GM21515 (cell line): ENCODE results near the gene TCAP.

Source experiments
- ATAC-seq: cut with Tn5 transposase; IDR thresholded peaks from one replicate; pipeline ENCODE4 v1.9.1; 2021; ENCODE audit not compliant: unreplicated experiment

TCAP gene

DNA sequence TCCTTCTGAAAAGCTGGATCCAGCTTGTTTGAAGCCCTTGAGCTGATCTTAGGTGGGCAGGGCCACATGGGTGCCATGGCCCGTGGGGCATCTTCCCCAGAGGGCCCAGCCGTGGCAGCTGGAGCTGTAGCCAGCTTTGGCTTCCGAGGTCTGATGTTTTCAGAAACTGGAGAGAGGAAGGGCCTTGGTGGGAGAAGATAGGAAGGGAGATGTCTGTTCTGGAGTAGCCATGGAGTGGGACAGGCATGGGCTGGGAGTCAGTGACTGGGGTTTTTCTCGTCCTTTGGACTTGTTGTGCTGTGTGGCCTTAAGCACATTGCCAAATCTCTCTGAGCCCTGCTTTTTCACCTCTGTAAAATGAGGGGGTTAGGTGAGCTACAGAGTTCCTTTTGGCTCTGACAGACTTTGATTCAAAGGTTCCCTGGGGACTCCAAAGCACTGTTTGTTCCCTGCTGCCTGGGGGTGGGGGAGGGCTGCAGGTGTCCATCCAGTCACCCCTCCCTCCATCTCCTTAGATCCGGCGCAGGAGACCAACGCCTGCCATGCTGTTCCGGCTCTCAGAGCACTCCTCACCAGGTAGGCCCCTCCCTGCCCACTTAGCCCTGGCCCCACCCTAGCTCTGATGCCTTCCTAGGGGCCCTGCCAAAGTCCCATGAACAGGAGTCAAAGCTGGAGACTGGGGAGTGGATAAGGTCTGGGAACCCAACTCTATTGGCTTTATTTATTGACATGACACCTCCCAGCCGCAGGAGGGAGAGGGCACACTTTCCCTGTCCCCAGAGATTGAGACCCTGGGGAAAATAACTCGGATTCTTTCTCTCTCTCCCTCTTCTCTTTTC, 36.3 kb upstream of the TCAP start:
- ATAC-seq, result no peak

DNA sequence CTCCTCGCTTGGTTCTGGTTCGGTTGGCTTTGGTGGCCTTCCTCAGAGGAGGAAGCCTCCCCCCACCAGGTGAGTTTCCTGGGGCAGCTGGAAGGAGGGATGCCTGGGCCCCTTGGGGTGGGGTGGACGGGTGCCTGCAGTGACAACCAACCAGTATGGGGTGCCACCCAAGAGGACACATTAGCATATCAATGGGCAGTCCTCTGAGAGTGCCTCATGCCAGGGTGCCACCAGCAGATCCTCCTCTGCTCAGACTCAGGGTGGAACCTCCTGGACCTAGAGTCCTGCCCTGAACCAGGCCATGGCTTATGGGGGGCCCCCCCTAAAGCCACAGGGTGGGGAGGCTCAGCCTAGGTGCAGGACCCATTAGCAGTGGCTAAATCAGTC, 35.7 kb upstream of the TCAP start:
- ATAC-seq, result no peak

DNA sequence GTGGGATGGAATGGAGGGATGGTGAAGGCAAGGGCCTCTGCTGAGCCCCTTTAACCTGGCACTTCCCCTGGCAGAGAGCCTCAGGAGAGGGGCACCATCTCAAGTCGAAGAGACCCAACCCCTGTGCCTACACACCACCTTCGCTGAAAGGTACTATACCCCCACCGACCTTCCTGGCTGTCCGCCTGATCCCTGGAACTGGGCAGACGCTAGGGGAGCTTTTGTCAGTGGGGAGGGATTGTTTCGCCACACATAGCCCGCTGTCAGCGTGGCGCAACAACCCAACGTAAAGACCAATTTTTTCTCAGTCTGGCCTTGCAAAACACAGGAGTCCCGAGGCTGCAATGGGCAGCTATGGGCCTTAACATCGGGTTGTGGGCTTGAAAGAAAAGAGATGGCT, 35.3 kb upstream of the TCAP start:
- ATAC-seq, result no peak

DNA sequence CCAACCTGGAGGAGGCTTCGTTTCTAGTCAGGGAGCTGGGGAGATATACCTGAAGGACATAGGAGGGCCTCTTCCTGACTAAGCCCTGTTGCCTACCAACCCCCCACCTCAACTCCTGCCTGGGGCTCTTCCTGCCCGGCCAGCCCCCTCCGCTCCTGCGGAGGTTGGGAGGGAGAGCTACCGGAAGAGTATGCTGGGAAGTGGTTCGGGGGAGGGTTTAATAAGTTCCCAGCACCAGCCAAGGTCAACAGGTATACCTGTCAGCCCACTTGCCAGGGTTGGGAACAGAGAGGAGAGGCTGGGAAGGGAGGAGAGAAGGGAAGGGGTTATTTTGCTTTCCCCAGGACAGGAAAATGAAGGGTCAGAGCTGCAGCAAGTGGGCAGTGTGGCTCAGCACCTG, 33.7 kb upstream of the TCAP start:
- ATAC-seq, result no peak

DNA sequence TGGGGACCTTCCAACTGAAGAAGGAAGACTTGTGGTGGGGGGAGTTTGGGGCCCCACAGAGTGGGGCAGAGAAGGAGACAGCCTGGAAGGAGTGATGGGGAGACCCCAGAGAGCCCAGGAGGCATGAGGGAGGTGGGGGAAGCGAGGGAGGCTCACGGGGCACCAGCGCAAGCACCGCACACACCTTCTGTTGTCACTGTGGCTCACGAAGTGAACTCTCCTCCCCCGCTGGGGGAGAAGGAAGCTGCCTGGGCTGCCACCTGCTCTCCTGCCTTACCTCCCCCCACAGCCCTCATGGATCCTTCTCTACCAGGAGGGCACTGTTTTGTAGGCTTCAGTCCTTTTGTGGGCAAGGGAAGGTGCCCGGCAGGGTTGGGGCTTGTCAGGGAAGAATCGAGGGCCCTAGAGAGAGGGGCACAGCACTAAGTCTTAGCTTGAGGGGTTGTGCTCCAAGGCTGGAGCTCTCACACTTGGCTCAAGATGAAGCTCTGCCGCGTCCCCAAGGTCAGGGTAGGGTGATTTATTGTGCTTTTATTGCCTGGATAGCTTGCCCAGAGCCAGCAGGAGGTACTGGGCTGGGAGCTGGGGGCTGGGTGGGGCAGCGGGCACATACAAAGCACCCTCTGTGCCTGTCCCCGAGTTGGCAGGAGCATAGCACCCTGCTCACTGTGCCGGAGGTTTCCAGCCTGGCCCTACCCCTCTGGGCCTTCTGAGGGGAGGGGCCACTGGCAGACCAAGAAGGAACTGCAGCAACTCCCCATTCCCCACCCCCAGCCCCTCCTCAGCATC, 32.8 kb upstream of the TCAP start:
- no peak for ATAC-seq

DNA sequence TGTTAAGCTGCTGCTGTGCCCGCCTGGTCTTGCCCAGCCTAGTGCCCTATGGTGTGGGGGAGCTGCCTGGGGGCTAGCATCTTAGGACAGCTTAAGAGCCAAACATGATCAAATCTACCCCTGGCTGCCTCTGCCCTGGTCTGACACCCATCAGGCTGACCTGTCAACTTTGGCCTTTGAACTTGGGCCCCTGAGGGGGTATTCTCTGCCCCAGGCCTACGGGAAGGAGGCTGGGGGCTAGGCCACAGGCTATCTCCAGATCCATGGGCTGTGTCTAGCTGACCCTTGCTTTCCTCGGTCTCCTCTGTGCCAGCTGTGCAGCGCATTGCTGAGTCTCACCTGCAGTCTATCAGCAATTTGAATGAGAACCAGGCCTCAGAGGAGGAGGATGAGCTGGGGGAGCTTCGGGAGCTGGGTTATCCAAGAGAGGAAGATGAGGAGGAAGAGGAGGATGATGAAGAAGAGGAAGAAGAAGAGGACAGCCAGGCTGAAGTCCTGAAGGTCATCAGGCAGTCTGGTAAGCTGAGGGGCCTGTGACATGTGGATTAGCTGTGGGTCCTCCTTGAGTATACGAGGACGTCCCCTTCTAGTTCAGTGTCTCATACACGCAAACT, 31.5 kb upstream of the TCAP start:
- no peak for ATAC-seq

DNA sequence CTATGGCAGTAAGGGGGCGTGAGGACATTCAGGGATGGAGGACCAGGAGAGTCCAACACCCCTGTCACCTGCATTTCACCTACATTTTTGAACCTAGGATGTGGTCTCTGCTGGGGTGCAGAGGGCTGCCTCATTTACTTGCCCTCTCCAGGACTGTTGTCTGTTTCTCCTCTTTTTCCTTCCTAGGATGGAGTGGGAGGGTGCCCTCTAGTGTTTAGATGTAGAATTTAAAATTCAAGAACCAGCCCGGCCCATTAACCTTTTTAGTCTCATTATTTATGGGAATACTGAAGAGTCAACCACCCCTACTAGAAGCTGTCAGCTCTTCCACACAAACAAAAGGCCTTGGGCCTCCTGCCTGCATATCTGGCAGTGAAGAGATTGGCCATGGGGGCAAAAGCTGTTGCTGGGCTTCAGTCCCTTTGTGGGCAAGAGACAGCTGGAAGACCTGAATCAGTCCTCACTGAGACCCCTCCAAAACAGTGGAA, 30.7 kb upstream of the TCAP start:
- no peak for ATAC-seq

DNA sequence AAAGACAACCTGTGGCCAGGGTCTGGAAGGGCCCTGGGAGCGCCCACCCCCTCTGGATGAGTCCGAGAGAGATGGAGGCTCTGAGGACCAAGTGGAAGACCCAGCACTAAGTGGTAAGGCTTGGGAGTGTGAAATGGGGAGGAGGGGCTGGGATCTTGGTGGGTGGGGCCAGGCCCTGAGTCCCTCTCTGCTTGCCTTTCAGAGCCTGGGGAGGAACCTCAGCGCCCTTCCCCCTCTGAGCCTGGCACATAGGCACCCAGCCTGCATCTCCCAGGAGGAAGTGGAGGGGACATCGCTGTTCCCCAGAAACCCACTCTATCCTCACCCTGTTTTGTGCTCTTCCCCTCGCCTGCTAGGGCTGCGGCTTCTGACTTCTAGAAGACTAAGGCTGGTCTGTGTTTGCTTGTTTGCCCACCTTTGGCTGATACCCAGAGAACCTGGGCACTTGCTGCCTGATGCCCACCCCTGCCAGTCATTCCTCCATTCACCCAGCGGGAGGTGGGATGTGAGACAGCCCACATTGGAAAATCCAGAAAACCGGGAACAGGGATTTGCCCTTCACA, 29.5 kb upstream of the TCAP start:
- ATAC-seq, result no peak

DNA sequence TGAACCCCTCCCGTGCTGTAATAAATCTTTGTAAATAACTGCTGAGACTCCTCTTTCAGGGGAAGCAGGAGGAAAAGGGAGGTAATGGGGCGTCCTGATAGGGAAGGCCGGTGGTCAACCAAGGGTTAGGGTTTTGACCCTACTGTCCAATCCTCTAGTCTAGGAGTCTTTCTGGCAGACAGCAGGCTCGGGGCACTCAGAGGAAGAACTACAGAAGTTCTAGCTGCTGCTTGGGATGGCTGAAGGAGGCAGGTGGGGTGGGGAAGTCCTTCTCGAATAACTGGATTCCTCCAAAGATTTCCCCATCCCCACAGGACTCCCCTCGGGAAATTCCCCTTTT, 28.6 kb upstream of the TCAP start:
- no peak for ATAC-seq

DNA sequence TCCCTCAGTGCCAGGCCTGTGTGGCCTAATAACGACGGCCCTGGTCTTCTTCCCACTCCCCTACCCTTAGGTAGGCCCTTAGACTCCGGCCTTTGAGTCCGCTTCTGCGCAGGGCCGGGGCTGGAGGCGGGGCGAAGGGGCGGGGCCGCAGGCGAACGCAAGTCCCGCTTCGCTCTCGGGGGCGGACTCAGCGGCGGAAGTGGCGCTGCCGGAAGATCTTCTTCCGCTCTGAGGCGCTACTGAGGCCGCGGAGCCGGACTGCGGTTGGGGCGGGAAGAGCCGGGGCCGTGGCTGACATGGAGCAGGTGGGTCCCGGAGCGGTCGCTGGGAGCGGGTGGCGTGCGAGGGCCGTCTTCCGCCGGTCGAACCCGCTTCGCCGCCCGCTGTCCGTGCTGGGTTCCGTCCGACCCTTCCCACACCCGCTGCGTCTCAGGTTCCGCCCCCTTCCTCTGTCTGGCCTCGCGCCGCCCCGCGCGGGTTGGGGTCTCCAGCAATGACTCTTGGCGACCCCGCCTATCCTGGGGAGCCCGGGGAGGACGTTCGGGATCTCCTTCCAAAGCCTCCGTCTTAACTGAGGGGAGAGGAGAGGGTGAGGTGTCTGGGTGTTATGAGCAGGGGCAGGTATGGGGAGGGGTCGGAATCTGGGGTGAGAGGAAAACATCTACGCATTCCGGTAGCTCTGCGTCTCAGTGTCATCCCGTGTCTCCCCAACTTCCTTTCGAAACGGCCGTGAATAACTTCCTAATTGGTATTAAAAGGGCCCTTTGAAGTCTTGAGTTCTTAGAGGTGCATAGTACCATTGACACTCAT, 28.0 kb upstream of the TCAP start, which contains the start of gene STARD3:
Gene STARD3 (plus strand): TSS at position 218 of the 810 bp plus-strand sequence. CDS start 16,388 bp downstream, outside the sequence.
- peak; percentile 71 for ATAC-seq

DNA sequence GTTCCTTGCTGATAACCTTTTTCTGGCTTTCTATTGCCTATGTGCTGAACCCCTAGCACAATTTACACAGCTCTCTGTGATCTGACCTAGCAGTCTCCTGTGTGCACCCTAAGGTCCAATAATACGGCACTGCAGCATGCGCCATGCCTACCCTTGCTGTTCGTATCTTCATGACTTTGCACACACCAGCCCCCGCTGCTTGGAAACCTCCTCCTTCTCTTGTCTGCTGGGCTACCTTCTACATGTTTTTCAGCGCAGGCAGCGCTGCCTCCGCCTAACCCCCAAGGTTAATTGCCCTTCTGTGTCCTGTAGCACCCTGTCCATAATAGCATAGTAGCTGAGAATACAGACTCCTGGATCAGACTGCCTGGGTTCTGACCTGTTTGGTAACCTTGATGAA, 26.8 kb upstream of the TCAP start:
- ATAC-seq, result no peak

DNA sequence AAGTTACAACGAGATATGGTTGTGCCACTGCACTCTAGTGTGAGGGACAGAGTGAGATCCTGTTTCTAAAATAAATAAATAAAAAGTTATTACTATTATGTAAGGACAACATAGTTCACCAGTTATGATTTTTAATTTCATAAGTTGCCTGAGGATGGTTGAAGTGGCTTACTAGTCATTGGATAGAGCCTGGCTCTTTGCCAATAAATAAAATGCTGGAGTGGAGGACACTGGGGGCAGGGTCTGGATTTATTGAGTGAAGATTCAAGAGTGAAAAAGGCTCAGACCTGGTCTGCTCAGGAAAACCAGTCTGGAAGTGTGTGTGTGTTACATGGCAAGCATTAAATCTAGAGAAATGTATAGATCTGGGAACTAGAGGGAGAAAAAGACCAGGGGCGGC, 26.1 kb upstream of the TCAP start:
- no peak for ATAC-seq

DNA sequence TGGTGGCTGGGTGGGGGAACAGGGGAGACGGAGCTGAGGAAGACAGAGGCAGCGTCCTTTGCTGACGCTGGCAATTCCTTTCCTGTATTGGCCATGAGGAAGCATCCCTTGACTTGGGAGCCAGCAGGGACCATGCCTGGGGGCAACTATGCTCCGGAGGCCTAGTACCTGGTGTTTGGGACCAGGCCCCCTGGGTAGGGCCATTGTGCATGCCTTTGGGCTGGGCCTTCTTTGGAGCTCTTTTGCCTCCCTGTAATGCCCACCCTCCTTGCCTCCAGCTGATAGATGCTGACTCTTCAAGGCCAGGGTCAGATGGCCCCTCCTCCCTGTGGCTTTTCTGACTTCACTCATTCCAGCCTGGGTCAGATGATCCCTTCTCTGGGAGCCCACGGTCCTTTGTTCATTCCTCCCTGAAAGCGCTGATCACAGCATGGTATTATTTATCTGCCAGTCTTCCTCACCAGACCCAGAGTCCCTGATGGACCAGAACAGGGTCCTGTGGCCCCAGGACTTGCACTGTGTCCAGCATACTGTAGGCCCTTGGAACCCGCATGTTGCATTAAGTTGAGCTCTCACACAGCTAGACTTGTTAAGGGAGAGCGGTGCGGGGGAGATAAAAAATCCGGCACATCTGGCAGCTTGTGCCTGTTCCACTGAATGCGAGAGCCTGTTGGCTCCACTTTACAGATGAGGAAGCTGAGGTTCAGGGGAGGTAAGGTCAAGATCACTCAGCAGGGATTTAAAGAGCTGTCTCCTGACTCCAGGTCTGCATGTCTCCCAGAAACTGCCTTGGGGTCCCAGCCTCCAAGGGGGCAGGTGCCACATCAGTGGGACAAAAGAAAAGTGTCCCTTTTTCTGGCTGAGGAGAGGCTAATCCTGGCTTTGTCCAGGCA, 25.3 kb upstream of the TCAP start:
- ATAC-seq, result no peak

DNA sequence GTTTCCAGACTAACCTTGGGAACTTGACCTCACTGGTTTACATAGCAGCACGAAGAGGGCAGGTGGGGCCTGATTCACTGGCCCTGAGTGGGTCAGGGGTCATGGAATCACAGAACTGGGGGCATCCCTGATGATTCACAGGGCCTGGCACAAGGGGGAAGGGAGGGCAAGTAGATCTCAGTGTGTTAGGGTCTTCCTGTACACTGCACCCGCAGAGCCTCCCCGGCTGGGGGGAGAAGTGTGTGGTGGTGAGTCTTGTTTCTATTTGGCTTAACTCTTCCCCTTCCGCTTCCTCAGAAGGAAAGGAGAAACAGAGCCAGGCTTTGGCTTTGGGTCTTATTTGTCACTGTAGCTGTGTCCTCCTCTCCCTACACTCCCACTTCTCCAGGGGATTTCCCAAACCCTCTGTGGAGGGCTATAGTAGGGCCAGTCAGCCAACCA, 24.5 kb upstream of the TCAP start:
- no peak for ATAC-seq

DNA sequence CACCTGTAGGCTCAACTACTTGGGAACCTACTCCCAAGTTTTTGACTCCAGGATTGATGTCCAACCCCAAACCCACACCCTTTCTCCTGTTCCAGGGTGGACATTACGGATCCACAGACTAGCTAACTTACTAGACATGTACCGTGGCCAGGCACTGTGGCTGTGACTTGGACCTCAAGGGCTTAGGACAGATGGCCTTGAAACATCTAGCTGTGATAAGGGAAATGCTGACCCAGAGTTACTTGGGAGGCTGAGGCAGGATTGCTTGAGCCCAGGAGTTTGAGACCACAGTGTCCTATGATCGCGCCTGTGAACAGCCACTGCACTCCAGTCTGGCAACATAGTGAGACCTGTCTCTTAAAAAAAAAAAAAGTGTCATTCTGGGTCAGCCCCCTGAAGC, 24.1 kb upstream of the TCAP start:
- ATAC-seq, result no peak

DNA sequence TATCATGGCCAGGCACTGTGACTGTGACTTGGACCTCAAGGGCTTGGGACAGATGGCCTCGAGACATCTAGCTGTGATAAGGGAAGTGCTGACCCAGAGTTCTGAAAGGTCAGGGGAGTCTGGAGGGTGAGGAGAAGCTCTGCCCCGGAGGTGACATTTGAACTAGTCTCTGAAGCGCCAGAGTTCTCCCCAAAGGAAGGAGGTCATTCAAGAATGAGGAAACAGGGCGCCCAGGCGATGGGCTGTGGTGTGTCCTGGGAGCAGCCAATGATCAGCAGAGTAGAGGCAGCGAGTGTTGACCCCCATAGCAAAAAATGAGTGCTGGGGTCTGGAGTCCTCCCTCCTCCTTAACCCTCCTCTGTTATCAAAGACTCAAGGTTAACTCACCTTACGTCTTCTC, 23.3 kb upstream of the TCAP start:
- no peak for ATAC-seq

DNA sequence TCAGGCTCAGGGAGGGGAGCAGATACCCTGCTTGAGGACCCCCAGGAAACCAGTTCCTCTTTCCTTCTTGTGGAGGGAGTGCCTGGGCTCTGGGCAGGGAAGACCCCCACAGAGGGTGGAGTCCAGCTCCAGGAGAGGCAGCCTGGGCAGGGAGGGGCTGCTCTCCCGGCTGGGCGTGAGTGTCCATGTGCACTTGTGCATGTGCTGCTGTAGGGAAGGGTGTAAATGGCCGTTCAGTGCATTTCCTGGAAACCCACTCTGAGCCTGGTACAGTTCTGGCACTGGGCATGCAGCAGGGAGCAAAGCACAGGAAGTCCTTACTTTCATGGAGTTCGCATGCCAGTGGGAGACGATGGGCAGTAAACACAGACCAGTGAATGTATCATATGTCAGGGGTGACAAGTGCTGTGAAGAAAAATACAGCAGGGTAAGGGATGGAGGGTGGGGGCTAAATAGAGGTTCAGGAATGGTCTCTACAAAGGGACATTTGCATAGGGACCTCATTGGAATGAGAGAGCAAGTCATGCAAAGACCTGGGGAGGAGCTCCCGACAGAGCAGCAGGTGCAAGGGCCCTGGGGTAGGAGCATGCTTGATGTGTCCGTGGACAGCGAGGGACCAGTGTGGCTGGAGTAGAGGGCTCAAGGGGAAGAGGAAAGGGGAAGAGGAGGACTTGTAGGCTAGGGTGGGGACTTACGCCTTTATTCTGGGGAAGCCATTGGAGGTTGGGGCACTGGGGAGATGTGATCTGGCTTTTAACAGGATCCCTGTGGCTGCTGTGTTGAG, 22.7 kb upstream of the TCAP start:
- no peak for ATAC-seq

DNA sequence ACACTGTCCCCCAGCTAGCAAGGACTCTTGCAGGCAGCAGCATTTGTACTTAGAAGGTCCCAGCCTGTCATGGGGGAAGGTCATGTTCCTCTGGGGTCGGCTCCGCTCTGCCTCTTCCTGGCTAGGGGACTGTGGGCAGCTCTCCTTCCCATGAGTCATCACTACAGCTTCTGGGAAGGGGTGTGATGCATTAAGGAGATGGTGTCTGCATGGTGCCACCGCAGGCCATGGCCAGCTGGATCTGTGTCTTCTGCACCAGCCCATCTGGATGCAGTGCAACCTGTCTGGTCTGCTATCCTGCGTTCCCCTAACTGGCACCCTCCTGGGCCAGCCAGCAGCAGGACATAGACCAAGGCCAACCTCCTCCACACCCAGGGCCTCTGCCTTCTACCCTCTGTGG, 21.9 kb upstream of the TCAP start:
- no peak for ATAC-seq

DNA sequence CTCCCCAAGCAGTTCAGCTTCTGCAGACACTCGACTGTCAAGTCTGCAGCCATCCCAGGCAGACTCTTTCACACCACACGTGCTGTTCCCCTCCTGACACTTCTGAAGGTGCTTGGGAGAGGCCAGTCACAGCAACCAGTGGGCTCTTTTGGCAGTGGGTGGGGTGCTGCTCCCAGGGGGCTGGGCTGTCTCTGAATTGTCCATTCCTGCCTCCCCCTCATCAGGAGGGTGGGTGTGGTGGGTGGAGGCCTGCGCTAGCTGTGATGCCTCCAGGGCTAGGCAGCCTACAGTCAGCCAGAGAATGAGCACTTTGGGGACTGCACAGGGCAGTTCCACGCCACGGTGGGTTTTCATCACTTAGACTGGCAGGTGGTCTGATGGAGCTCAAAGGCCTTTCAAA, 17.9 kb upstream of the TCAP start:
- ATAC-seq, result no peak
